GM12875 (cell line): ENCODE measurements around the gene PLXNA2.

Experiments used
- H3K4me3 ChIP-seq: one replicate; pipeline ENCODE4 v1.5.1; 2011; ENCODE audit warnings: low read depth, low read length, control low read depth
- TF ChIP-seq, protein P1 (sequence below): IDR thresholded peaks from 2 replicates; pipeline ENCODE4 v1.5.1; 2011; ENCODE audit warnings: low read depth, mild to moderate bottlenecking, control low read depth, inconsistent platforms, low read length, moderate library complexity, borderline replicate concordance; ENCODE audit not compliant: insufficient read depth

The PLXNA2 gene

DNA sequence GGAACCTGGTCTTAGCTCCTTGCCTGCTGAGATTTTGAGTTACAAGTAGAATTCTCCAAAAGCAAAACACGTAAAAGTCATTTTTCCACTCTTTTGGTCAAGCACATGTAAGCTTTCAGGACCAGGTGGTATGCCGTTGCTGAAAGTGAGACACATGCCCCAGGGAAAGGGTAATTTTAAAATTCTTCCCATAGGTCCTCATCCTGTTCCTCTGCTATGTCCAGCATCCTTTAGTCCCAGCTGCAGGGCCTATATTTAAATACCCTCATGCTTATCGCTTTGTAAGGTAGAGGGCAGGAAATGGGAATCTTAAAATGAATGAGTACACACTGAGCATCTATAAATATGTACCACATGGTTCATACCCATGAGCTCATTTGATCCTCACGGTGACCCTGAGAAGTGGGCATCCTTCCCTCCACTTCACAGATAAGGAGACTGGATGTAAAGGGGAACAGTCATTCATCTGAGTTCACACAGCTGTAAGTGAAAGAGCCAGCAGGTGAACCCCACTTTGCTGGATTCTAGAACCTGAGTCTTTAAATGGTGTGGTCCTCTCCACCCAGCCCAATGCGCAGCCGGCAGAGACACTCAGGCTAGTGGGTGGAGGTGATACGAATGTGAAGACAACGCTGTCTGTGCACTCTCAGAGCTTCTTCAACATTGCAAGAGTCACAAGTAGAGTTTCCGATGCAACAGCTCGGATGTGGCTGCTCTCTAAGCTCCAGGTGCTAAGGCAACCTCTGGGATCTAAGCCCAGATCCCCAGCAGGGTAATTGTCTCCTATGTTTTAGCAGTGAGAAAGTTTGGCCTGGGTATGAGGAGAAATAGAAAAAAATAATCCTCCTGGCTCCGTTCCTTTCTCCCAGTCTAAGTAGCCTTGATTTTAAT lies 163.5 kb downstream of the PLXNA2 start:
- TF ChIP-seq, protein P1, sequence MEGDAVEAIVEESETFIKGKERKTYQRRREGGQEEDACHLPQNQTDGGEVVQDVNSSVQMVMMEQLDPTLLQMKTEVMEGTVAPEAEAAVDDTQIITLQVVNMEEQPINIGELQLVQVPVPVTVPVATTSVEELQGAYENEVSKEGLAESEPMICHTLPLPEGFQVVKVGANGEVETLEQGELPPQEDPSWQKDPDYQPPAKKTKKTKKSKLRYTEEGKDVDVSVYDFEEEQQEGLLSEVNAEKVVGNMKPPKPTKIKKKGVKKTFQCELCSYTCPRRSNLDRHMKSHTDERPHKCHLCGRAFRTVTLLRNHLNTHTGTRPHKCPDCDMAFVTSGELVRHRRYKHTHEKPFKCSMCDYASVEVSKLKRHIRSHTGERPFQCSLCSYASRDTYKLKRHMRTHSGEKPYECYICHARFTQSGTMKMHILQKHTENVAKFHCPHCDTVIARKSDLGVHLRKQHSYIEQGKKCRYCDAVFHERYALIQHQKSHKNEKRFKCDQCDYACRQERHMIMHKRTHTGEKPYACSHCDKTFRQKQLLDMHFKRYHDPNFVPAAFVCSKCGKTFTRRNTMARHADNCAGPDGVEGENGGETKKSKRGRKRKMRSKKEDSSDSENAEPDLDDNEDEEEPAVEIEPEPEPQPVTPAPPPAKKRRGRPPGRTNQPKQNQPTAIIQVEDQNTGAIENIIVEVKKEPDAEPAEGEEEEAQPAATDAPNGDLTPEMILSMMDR, result no peak
- H3K4me3 ChIP-seq, result no peak overlapping the region

DNA sequence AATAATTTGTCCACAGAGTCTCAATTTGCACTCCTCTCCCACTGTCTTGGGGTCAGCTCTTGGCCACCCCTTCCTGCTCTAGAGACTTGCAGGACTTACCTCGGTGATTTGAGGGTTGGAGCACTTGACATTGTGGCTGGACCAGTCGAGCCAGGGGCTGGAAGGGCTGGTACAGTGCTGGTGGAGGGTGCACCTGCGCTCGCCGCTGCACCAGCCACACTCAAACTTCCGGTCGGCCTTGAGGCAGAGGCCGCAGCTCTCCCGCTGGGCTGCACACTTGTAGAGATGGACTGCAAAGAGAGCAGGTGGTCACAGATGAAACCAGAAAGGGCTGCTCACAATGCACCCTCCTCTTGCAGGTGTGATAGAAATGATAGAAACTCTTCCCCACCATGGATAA lies 165.0 kb downstream of the PLXNA2 start:
- H3K4me3 ChIP-seq, result no peak overlapping the region
- TF ChIP-seq, protein P1, result no peak

DNA sequence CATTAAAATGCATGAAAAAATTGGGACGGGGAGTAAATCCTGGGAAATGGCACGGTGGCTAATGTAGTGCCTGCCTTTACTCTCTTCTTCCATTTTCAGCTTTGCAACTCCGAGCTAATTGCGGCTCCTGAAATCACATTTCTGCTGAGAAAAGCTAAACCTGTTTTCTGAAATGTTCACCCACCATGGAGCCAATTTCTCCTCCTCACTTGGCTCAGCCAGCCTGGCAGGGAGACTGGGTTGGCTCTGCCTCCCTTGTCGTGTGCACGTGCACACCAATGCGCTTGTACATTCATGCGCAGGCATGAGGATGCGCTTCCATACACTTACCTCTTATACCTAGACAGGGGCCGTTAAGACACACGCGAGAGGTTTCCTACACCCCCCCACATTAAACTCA lies 165.4 kb downstream of the PLXNA2 start:
- TF ChIP-seq, protein P1, result no peak

DNA sequence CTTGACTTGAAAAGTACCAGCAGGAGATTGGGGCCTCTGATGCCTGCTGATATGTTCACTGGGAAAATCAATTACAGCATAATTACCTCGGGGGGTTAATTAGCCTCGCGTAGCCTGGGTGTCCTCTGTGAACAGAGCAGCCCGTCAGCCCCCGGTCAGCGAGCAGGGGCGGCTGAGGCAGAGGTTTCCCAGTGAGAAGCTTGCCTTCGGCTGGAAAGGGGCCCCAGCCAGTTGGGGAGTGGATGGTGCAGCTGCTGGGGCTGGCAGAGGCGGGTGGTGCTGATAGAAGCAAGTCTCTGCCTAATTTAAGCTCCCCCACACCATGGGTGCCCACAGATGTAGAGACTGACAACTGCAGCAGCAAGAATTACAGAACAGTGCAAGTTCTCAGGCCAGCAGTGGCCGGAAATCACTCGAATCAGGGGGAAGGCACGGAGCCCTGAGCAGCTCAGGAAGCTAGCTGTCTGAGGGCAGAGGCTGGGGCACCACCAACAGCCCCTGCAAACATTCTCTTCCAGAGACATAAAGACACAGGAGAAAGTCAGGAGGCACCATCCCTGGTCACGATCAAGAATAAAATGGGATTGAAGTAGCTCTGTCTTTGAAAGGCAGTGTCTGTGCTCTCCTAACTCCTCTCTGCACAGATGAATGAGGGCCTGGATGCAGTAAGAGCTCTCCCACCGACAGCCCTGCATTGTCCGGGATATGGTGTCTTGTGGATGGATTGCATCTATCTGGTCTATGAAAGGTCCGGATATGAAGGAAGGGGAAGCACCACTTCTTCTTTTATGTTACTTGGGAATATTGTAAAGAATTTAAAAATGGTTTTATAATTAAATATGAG lies 166.7 kb downstream of the PLXNA2 start:
- no peak overlapping the region for H3K4me3 ChIP-seq
- TF ChIP-seq, protein P1, result no peak

More for the DNA sequence above, 165.4 kb downstream of the PLXNA2 start:
- H3K4me3 ChIP-seq, result no peak overlapping the region

DNA sequence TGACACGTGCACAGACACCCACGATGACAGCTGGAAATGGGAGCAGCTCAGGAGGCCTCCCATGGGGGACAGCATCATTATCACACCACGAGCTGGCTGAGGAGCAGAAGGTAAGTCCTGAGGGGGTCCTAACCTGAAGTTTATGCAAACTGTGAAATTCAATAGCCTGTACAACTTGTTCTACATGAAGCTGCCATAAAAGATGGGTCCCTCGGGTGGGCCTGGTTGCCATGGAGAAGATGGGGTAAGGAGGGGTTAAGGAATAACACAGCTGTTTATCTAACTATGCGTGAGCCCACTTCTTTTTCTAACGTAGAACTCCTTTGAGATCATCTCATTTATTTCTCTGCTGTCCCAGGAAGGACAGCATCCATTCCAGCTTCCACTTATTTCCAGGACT lies 169.8 kb downstream of the PLXNA2 start:
- TF ChIP-seq, protein P1, result no peak
- no peak overlapping the region for H3K4me3 ChIP-seq

DNA sequence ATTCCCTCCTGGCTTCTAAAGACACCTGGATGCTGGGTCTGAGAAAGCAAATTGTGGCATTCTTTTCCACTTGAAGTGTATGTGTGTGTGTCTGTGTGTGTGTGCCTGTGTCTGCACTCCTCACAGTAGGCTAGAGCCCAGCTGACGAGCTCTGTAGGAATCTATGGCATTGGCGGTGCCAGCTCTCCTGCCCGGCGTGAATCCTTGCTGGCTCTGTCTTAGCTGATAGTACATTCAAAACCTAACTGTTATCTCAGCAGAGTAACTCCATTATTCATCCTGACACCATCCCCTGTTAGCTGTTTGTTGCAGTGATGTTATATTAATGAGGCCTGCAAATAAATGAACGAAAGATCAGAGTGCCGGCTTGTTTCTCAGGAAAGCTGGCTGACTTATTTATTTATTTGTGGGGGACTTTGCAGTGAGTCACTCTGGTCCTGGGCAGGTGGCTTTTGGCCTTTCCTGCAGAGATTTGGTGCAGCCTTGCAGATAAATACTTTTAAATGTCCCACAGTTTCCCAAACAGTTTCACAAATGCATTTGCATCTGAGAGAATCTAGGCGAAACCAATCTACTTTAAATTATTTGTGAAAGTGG lies 172.7 kb downstream of the PLXNA2 start:
- H3K4me3 ChIP-seq, result no peak overlapping the region
- TF ChIP-seq, protein P1, result no peak

DNA sequence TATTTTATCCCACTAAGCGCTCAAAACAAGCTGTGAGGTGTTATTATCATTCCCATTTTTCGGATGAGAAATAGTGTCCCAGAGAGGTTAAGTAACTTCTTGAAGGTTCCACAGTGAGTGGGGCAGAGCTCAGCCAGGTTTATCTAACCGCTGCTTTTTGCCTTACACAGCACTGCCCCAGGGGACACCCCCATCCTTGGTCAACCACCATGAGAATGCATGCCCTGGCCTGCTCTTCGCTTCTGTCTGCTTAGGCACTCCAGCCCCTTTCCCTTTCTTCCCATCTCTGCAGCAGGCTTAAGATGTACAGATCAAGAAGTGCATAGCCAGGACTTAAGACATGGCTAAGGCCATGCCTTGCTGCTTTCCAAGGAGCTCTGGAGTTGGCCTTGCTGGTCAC lies 174.3 kb downstream of the PLXNA2 start:
- TF ChIP-seq, protein P1, result no peak
- no peak overlapping the region for H3K4me3 ChIP-seq
